ENCODE results near the gene DENND2A. TPM values are rescaled to one million over a fixed set of nuclear protein-coding genes. Genes with fewer than 3 reads are reported as not detected.
"Not testable (repeated sequence)": the region's sequence is repeated elsewhere in the genome, so short reads cannot be mapped to it uniquely, and the experiment has no call there.

DENND2A gene
- total and polyA plus RNA-seq, 5 experiments from 2014 or later = 0.10 TPM; not detected in 4

DNA sequence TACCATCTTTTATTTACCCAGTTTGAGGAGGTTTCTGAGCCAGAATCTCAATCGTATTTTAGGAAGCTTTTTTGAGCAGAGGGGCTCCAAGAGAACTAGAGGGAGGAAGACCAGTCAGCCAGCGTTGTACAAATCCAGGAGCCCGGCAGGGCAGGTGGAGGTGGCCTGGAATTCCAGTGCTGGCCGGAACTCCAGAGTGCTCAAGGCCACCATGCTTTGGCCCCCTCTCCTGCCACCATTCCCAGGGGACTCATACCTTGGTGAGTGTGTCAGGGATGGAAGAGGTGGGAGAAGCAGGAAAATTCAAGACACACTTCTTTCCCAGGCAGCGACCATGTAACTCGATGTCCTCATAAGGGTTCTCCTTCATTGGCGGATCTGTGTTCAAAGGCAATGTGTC is 55.3 kb downstream of the DENND2A start:
- Mint-ChIP-seq H3K4me3 (no peak overlapping the region), H3K9me3 (no peaks in the 10 kb centered on the region), H3K27ac (no peak overlapping the region), H3K27me3 (peaks cover 0 to 4% (median 2%) of the 10 kb centered on the region in 5 donors), H3K4me1 (no peaks in the 10 kb centered on the region), H3K36me3 (no peaks in the 10 kb centered on the region)
- ATAC-seq (no peak), DNase-seq (no peak)
- POLR2A ChIA-PET = no interaction called here

DNA sequence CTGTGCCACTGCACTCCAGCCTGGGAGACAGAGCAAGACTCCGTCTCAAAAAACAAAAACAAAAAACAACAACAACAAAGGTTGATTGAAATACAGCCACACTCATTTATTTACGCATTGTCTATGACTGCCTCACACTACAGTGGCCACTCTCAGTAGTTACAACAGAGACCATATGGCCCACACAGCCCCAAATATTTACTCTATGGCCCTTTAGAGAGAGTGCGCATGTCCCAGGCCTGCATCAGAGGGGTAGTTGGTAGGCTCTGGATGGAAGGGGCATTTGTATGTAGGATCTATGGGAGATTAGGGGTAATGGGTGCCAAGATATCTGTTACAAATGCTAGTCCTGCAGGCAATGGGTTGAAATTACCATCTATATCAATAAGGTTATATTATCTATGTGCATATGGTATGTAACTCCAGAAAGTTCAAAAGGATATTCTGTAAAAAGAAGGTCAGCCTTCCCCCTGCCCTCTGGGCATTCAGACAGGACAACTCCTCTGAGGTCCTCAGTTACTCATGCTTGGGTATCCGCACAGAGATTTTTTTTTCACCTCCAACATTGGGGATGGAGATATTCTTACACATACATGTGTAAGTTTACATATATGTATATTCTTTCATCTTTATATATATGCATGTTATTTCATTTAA is 56.3 kb downstream of the DENND2A start:
- Mint-ChIP-seq H3K4me3 (no peak overlapping the region), H3K36me3 (no peaks in the 10 kb centered on the region), H3K9me3 (no peaks in the 10 kb centered on the region), H3K27me3 (peaks cover 0 to 4% (median 2%) of the 10 kb centered on the region in 5 donors), H3K27ac (no peak overlapping the region), H3K4me1 (no peaks in the 10 kb centered on the region)
- POLR2A ChIA-PET = no interaction called here
- DNase-seq (no peak), ATAC-seq (no peak)

DNA sequence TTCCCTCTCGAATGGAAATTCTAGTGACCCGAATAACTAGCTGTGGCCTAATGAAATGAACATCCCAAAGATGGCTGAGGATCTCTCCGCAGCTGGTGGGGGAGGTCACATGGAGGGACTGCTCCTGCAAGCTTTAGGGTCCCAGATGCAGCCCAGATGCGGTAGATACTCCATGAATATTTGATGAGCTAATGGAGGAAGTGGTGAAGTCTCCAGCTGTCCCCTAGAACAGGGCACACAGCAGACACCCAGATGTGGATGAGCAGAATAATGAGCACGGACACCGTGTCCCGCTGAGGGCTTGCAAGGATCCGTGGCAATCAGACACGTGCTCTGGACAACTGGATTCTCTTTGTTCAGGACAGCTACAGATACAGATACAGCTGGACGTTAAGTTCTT is 59.2 kb downstream of the DENND2A start:
- POLR2A ChIA-PET = no interaction called here

DNA sequence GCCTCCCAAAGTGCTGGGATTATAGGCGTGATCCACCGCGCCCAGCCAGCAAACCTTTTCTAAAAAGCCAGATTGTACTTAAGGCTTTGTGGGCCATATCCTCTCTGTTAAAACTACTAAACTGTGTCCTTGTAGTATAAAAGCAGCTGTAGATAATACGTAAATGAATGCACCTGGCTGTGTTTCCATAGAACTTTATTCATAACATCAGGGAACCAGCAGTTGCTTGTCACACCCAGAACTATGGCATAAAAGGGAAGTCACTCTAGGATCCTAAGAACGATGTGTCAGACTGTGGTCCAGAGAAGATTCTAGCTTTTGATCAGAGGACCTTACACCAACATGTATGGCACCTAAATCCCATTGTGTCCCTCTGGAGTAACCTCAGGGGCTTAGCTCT is 63.0 kb downstream of the DENND2A start:
- Mint-ChIP-seq H3K27me3 (peaks cover 2 to 11% (median 8%) of the 10 kb centered on the region in 5 donors), H3K36me3 (no peaks in the 10 kb centered on the region)
- POLR2A ChIA-PET = no interaction called here

More for the DNA sequence above, 59.2 kb downstream of the DENND2A start:
- Mint-ChIP-seq H3K27ac (no peak overlapping the region), H3K4me3 (no peak overlapping the region), H3K36me3 (no peaks in the 10 kb centered on the region), H3K4me1 (no peaks in the 10 kb centered on the region), H3K9me3 (no peaks in the 10 kb centered on the region), H3K27me3 (peaks cover 0 to 7% (median 2%) of the 10 kb centered on the region in 5 donors)
- no peak for ATAC-seq
- DNase-seq = no peak

DNA sequence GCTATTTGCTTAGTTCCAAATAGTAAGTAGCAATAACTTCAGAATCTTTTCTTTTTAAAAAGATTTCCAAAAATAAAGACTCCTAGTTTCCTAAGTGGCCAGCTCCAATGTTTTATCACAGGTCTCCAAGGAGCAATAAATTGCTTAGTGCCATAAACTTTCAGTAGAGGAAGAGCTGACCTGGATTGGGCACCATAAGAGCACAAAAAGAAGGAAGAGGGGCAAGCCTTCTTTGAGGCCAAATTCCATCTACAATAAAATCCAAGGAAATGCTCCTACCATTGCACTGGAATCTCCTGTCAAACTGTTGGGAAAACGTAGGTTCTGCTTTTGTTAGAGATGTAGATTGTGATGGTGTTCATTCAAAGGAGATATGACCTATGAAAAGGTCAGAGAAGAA is 64.0 kb downstream of the DENND2A start:
- Mint-ChIP-seq H3K4me1 (no peaks in the 10 kb centered on the region), H3K4me3 (no peak overlapping the region), H3K36me3 (no peaks in the 10 kb centered on the region), H3K27ac (no peak overlapping the region), H3K9me3 (no peaks in the 10 kb centered on the region), H3K27me3 (peaks cover 2 to 11% (median 8%) of the 10 kb centered on the region in 5 donors)
- no peak for ATAC-seq
- POLR2A ChIA-PET = no interaction called here
- DNase-seq = no peak

More for the DNA sequence above, 63.0 kb downstream of the DENND2A start:
- ATAC-seq (no peak), DNase-seq (no peak)
- no peaks in the 10 kb centered on the region for H3K9me3 Mint-ChIP-seq
- H3K4me3 Mint-ChIP-seq = no peak overlapping the region
- no peaks in the 10 kb centered on the region for H3K4me1 Mint-ChIP-seq
- no peak overlapping the region for H3K27ac Mint-ChIP-seq

DNA sequence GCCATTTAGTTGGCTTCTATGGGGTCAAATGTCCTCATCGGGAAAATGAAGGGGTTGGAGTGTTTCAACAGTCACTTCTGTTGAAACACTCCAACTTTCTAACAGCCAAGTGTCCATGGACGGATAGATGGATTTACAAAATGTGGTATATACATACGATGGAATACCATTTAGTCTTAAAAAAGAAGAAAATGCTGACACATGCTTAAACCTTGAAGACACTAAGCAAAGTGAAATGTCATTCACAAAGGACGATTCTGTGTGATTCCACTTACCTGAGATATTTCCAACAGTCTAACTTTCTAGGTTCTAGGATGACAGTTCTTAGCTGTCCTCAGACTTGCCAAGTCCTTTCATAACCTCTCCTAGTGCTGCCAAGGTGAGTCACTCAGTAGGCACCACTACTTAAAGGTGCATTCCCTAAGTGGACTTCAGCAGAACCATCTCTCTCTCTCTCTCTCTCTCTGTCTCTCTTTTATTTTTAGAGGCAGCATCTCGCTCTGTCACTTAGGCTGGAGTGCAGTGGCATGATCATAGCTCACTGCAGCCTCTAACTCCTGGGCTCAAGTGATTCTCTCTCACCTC is 69.0 kb downstream of the DENND2A start:
- Mint-ChIP-seq H3K4me1 (no peaks in the 10 kb centered on the region), H3K36me3 (no peaks in the 10 kb centered on the region)

DNA sequence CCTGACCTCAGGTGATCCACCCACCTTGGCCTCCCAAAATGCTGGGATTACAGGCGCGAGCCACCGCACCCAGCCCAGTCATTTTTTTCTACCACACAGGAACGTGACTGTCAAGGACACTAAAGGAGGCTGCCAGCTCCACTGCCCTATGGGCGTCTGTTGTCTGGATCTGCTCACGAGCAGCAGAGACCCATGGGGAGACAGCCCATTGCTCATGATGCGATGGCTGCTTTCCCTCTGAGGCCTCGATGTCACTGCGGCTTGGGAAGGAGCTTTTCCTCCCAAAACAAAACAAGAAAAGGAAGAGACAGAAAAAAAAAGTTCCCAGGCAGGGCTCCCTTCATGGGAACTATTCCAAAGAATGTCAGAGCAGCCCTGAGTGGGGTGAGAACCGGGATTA is 70.5 kb downstream of the DENND2A start:
- Mint-ChIP-seq H3K27me3 (peaks cover 3 to 9% (median 6%) of the 10 kb centered on the region in 5 donors), H3K27ac (no peak overlapping the region), H3K4me1 (no peaks in the 10 kb centered on the region), H3K4me3 (no peak overlapping the region), H3K9me3 (no peaks in the 10 kb centered on the region), H3K36me3 (peaks cover 0 to 1% (median 0%) of the 10 kb centered on the region in 3 donors)
- ATAC-seq (no peak), DNase-seq (no peak)
- POLR2A ChIA-PET = no interaction called here

More for the DNA sequence above, 69.0 kb downstream of the DENND2A start:
- Mint-ChIP-seq H3K4me3 (no peak overlapping the region), H3K9me3 (no peaks in the 10 kb centered on the region), H3K27ac (no peak overlapping the region), H3K27me3 (peaks cover 1 to 9% (median 6%) of the 10 kb centered on the region in 5 donors)
- DNase-seq = no peak
- no peak for ATAC-seq
- POLR2A ChIA-PET = interaction anchor here (0.6 kb wide), 1 partner anchor 1966 kb away, joined by 5 read pairs; no protein-coding TSS in a partner anchor

DNA sequence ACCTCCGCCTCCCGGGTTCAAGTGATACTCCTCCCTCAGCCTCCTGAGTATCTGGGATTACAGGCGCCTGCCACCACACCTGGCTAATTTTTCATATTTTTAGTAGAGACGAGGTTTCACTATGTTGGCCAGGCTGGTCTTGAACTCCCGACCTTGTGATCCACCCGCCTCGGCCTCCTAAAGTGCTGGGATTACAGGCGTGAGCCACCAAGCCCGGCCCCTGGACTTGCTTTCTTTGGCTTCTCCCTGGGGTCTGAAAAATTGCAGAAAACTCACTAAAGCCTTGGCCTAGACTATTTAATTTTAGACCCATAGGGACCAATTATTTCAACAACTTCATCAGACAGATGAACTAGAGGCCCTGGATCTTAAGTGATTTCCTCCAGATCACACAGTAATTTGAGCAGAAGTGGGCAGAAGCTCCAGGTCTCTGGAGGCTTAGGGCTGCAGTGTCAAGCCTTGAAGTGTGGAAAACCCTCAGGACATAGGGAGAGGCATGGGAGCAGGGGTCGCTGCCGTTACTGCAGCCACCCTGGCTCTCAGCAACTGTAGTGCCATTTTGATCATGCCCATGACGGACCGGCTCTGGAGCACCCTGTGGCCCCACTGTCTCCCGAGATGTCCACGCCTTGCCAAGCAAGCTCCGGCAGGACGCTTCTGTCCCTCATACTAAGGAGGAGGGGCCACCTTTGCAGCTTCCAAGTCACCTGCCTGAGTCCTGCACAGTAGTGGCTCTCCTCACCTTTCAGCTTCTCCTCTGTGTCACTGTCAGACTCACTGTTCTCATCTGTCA is 72.4 kb downstream of the DENND2A start:
- H3K27ac Mint-ChIP-seq = no peak overlapping the region
- H3K27me3 Mint-ChIP-seq = peaks cover 0 to 5% (median 3%) of the 10 kb centered on the region in 5 donors
- H3K4me1 Mint-ChIP-seq = no peaks in the 10 kb centered on the region
- no peak for DNase-seq
- no peak for ATAC-seq
- POLR2A ChIA-PET = no interaction called here
- no peak overlapping the region for H3K4me3 Mint-ChIP-seq
- H3K36me3 Mint-ChIP-seq = peaks cover 0 to 1% (median 0%) of the 10 kb centered on the region in 3 donors
- no peaks in the 10 kb centered on the region for H3K9me3 Mint-ChIP-seq

DNA sequence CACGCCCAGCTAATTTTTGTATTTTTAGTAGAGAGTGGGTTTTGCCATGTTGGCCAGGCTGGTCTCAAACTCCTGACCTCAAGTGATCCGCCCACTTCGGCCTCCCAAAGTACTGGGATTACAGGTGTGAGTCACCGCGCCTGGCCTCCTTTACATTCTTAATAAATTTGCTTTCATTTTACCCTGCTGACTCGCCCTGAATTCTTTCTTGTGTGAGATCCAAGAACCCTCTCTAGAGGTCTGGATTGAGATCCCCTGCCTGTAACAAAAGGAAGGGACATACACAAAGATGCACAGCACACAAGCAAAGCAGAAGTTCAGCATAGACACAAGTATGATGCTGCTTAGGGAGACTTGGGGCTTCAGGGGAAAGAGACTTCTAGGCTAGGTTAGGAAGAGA is 74.4 kb downstream of the DENND2A start:
- POLR2A ChIA-PET, H3K9me3 Mint-ChIP-seq, DNase-seq, H3K4me1 Mint-ChIP-seq, H3K4me3 Mint-ChIP-seq, H3K27me3 Mint-ChIP-seq, H3K36me3 Mint-ChIP-seq, ATAC-seq, H3K27ac Mint-ChIP-seq: not testable (repeated sequence)

DNA sequence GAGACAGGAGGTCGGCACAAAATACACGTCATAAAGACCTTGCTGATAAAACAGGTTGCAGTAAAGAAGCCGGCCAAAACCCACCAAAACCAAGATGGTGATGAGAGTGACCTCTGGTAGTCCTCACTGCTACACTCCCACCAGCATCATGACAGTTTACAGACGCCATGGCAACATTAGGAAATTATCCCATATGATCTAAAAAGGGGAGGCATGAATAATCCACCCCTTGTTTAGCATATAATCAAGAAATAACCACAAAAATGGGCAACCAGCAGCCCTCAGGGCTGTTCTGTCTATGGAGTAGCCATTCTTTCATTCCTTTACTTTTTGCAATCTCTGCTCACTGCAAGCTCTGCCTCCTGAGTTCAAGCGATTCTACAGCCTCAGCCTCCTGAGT is 74.9 kb downstream of the DENND2A start:
- H3K4me1 Mint-ChIP-seq, DNase-seq, H3K9me3 Mint-ChIP-seq, H3K27me3 Mint-ChIP-seq, H3K27ac Mint-ChIP-seq, ATAC-seq, H3K36me3 Mint-ChIP-seq, POLR2A ChIA-PET, H3K4me3 Mint-ChIP-seq: not testable (repeated sequence)

DNA sequence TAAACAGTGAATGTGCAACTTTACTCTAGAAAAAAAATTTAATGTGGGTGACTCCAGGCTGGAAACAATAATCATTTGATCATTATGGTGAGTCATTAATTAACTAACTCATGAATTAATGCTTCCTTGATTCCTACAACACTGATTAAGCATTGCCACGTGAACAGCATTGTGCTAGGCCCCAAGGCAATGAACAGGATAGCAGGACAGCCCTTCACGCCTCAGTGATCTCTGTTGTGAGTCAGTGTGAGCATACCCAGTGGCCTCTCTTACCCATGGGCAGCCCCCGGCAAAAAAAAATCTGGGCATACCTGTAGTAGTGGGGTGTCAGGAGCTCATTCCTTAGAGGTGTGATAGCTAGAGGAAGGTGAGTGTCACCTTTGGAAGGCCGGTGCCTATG is 76.0 kb downstream of the DENND2A start:
- POLR2A ChIA-PET = no interaction called here
- Mint-ChIP-seq H3K4me1 (no peaks in the 10 kb centered on the region), H3K36me3 (peaks cover 0 to 1% (median 0%) of the 10 kb centered on the region in 3 donors), H3K9me3 (no peaks in the 10 kb centered on the region), H3K27ac (no peak overlapping the region), H3K4me3 (no peak overlapping the region), H3K27me3 (peaks cover 0 to 4% (median 3%) of the 10 kb centered on the region in 5 donors)
- DNase-seq (no peak), ATAC-seq (no peak)

DNA sequence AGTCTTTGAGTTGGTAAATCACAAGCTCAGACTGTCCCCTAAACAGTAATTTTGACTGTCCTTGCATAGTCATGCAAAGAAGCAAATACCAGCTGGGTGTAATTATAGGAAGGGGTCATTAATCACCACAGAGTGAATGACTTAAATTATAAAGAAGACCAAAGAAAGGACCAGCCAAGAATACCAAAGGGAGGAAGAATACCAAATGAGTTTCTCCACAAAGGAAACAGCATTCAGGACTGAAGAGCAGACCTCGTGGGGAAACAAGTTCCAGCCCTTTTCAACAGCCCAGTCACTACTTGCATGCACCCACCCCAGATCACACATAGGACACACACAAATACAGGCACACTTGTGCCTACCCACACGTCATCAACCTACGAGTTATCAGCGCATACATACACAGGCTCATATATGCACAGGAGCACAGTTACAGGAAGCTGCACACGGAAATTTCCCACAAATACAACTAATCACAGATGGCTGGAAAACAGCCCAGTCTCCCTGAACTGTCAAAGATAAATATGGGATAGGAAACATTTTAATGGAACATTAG is 77.6 kb downstream of the DENND2A start:
- no peak for ATAC-seq
- Mint-ChIP-seq H3K4me3 (no peak overlapping the region), H3K27ac (no peak overlapping the region), H3K27me3 (peaks cover 0 to 4% (median 3%) of the 10 kb centered on the region in 5 donors), H3K9me3 (no peaks in the 10 kb centered on the region), H3K36me3 (peaks cover 0 to 1% (median 0%) of the 10 kb centered on the region in 3 donors), H3K4me1 (no peaks in the 10 kb centered on the region)
- no peak for DNase-seq
- POLR2A ChIA-PET = no interaction called here

DNA sequence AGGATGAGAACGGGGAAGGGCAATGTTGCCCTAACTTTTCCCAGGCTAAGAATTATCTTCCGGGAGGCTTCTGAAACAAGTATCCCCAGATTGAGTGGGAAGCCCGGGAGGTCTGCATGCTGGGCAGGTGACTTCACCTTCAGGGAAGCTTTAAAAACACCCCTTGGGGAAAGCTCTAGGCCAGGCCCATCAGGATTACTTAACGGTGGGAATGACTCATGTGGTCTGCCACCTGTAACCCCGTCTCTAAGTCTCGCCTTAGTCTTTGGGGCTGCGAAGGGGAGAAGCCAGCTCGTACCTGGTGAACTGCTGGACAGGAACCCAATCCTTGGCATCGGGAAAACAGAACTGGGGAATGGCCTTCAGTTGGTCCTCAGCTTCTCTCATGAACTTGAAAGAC is 81.2 kb downstream of the DENND2A start:
- H3K4me3 Mint-ChIP-seq = no peak overlapping the region
- H3K27me3 Mint-ChIP-seq = peaks cover 0 to 3% (median 2%) of the 10 kb centered on the region in 5 donors
- ATAC-seq (no peak), DNase-seq (no peak)
- peaks cover 0 to 2% (median 0%) of the 10 kb centered on the region in 9 donors for H3K9me3 Mint-ChIP-seq
- H3K36me3 Mint-ChIP-seq = no peaks in the 10 kb centered on the region
- no peaks in the 10 kb centered on the region for H3K4me1 Mint-ChIP-seq
- H3K27ac Mint-ChIP-seq = no peak overlapping the region
- POLR2A ChIA-PET = no interaction called here

All from naive thymus-derived CD8-positive, alpha-beta T cell (primary cell).